HK-2 (cell line): ENCODE results near the gene RBFOX2.
A peak's percentile ranks its signal among the peaks of the same experiment; 100 is the strongest.

ENCODE experiments used
- DNase-seq: peaks from one replicate; pipeline ENCODE4 v3.0.0-alpha.2; 2018; ENCODE audit not compliant: unreplicated experiment

The RBFOX2 gene

DNA sequence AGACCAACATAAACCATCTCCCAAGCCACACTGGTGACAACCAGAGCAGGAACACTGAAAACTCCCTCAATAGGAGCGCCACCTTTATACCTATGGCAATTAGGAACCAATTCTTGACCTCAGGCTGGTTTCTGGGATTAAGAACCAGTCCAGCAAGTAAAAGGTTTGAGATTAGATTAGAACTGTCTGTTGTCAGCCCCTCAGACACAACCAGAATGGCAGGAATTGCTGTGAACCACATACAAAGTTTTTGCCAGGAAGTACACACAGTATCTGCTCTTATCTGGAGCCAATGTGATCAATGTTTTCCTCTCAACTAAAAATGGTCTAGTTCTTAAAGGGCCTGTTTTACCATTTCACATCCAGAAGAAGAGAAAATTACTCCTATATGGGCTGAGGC is 55.2 kb downstream of the RBFOX2 start:
- no peak for DNase-seq

GRCh38 chr22:35972559-35972958 is 56.1 kb downstream of the RBFOX2 start:
- no peak for DNase-seq

DNA sequence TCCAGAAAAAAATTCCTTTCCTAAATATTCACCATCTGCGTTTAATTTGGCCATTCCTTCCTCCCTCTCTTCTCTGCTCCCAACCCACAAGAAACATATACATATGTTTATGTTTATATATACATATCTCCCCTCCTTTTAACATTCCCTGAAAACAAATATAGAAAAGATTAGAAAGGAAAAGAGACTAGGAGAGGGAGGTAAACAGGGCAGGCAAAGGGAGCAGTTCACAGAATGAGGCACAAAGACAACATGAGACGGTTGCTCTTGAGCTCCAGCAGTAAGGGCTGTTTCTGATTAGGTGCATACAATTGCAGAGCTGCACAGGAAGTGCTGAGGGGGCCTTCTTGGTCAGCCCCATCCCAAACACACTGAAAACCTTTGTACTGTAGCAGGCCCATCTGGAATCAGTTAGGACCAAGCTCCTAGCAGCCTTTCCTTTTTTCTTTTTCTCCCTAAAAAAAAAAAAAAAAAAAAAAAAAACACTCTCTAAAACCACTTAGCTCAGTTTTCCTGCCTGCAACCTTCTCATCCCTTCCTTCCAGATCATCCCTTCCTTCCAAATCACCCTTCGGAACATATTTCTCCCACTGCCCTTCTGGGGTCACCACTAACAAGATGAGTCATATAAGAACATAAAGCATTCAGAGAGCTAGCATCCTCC is 57.0 kb downstream of the RBFOX2 start:
- DNase-seq = no peak

GRCh38 chr22:35970616-35971455 is 57.8 kb downstream of the RBFOX2 start:
- no peak for DNase-seq

- no peak for DNase-seq
These were observed 61.6 kb downstream of the RBFOX2 start for GRCh38 chr22:35967046-35967397.

DNA sequence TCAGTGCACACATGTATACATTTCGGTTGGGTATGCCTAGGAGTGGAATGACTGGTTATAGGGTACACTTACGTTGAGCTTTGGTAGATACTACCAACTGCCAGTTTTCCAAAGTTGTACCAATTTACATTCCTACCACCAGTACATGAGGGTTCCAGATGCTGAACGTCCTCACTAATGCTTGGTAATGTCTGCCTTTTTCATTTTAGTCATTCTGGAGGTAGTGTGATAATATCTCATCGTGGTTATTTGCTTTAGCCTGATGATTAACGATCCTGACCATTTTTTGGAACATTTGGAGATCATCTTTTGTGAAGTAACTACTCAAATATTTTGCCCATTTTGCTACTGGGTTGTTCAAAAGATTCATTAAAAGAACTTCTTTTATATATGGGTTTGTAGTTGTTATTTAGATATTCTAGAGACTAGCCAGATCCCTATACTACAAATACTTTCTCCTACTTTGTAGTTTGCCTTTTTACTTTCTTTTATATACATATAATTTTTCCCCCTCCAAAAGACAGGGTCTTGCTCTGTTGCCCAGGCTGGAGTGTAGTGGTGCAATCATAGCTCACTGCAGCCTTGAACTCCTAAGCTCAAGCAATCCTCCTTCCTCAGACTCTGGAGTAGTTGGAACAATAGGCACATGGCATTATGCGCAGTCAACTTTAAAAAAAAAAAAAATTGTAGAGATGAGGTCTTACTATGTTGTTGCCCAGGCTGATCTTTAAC is 62.1 kb downstream of the RBFOX2 start:
- no peak for DNase-seq

GRCh38 chr22:35963237-35963810 is 65.3 kb downstream of the RBFOX2 start:
- DNase-seq = no peak

- peak; percentile 3 for DNase-seq
These were observed 66.9 kb downstream of the RBFOX2 start for GRCh38 chr22:35961480-35962295.

DNA sequence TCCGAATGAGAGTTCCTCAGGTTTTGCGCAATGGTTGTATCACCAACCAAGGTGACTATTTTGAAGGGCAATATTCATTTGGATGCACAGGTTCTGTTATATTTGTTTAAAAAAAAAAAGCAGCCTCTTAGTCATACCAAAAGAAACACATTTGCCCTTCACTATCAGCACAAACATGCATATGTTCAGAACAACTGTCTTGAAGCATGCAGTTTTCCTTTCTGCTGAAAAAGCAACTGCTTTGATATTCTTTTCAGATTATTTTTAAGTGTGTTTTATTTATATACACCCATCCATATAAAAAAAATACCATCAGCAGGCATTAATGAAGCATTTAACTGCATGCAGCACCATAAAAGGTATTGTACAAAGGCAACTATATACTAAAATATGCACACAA is 67.8 kb downstream of the RBFOX2 start:
- no peak for DNase-seq

DNA sequence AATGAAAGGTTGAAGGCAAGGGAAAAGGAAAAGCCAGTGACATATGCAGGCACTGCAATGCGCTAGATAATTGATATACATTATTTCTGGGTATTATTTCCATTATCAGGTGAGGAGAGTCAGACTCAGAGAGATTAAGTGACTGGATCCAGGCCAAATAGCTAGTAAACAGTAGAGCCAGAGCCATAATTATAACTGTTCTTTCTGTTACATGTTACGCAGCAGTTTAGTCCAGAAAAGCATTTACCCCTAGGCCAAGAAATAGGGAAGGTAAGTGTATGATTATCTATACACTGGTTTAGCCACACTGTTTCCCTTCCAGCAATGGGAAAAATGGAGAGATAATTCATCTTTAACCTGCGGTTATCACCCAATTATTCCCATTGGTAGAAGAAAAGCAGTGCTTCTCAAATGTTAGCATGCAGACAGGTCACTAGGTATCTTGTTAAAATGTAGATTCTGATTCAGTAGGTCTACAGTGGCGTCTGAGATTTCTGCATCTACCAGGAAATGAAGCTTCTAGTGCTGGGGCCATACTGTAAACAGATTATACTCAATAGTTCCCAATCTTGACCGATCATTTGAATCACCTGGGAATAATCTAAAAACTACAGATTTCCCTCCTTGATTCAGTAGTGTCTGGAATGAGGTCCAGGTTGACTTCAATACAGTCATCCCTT is 69.4 kb downstream of the RBFOX2 start:
- no peak for DNase-seq

- no peak for DNase-seq
These were observed 70.3 kb downstream of the RBFOX2 start for GRCh38 chr22:35958334-35958733.

GRCh38 chr22:35957589-35957988 is 71.0 kb downstream of the RBFOX2 start:
- no peak for DNase-seq

DNA sequence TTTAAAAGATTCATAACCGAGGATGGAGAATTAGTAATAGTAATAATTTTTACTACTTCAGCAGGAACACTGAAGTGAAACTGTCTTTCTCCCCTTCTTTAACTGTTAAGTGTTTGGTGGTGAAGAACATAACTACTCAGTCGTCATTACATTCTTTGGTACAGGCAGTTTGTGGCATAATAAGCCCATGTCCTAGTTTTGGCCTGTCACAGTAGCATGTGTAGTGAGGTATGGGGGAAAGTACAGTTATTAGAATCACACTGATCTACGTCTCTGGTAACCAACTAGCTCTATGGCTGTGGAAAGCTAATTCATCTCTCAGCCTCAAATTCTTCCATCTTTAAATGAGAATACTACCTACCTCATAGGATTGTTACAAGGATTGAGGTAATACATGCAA is 71.8 kb downstream of the RBFOX2 start:
- no peak for DNase-seq

GRCh38 chr22:35955546-35955945 is 73.1 kb downstream of the RBFOX2 start:
- no peak for DNase-seq

- DNase-seq = no peak
These were observed 76.0 kb downstream of the RBFOX2 start for GRCh38 chr22:35952576-35952975.

DNA sequence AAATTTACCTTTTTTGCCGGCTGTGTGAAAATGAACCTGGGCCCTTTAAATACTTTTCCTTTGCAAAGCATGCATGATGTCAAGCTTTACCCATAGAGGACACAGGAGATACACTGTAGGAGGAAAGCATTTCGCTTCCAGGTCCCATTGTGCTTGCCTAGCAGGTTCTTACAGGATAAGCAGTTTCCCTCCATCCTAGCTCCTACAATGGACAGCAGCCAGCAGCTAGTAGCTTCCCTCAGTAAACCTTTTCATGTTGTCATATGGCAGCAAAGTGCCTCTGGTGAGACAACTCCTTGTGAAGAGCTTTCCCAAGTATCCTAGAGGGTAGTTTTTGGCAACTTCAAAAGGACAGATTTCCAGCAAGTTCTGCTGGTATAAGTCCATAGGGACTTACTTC is 78.4 kb downstream of the RBFOX2 start:
- no peak for DNase-seq

DNA sequence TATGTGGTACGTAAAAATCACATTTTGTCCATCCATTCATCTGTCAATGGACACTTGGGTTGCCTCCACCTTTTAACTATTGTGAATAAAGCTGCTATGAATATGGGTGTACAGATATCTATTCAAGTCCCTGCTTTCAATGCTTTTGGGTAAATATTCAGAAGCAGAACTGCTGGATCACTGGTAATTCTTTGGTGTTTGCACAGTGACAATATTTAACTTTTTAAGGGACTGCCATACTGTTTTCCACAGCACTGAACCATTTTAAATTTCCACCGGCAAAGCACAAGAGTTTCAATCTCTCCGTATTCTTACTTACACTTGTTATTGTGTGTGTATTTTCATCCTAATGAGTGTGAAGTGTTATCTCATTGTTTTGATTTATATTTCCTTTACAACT is 79.4 kb downstream of the RBFOX2 start:
- DNase-seq = no peak

- no peak for DNase-seq
These were observed 80.7 kb downstream of the RBFOX2 start for GRCh38 chr22:35947794-35948425.

GRCh38 chr22:35944458-35944857 is 84.2 kb downstream of the RBFOX2 start:
- no peak for DNase-seq

DNA sequence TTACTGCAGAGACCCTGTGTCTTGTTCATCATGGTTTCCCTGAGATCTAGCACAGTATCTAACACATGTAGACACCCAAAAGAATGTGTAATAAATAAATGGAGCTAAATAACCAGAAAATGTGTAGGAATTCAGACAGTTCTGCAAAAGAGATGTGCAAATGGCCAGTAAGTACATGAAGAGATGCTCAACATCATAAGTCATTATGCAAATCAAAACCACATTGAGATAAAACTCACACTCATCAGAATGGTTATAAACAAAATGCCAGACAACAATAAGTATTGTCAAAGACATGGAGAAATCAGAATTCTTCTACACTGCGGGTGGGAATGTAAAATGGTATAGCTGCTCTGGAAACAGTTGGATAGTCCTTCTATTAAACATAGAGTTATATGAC is 88.5 kb downstream of the RBFOX2 start:
- no peak for DNase-seq

DNA sequence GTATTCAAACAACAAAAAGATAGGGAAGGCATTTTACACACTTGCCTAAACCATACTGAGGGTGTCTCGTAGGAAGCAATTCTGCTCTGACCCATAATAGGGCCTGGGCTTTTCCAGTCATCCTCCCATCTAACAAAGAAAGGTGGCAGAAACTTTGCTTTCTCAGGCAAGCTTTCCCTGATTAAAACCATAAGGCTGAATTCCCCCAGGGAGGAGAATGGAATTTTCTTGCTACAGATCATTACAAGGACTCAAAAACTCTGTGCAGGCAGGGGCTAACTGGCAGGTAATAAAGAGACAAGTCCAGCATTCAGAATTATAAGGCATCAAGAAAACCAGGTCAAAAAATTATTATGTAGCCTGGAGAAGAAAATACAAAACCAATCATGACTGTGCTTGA is 90.4 kb downstream of the RBFOX2 start:
- DNase-seq = no peak
